OCI-LY1 (cell line): ENCODE results near the gene USP47.

Experiments
- H2AFZ ChIP-seq: fragments of 200-600 bp; sonication (generic), shearing (Covaris generic); 2 replicates; pipeline ENCODE4 v1.6.0; 2014; ENCODE audit warnings: antibody characterized with exemption, mild to moderate bottlenecking, low read length
- H3F3A ChIP-seq: fragments of 200-600 bp; sonication (generic), shearing (Covaris generic); 2 replicates; pipeline ENCODE4 v1.6.0; 2014; ENCODE audit warnings: mild to moderate bottlenecking, antibody characterized with exemption, low read length, moderate library complexity; ENCODE audit not compliant: insufficient read depth
- H3K27ac ChIP-seq: fragments of 200-600 bp; sonication (generic); 2 replicates; pipeline ENCODE4 v1.5.1; 2014; ENCODE audit warnings: low read length, mixed run types, mild to moderate bottlenecking, low read depth; ENCODE audit not compliant: poor library complexity, severe bottlenecking
- H3K27me3 ChIP-seq: fragments of 200-600 bp; sonication (generic); 2 replicates; pipeline ENCODE4 v1.6.0; 2014; ENCODE audit warnings: antibody characterized with exemption, mild to moderate bottlenecking, low read length, moderate library complexity; ENCODE audit not compliant: insufficient read depth
- H3K36me3 ChIP-seq: fragments of 200-600 bp; sonication (generic); 2 replicates; pipeline ENCODE4 v1.6.1; 2014; ENCODE audit warnings: mild to moderate bottlenecking, antibody characterized with exemption, low read length, moderate library complexity, mixed read lengths; ENCODE audit not compliant: insufficient read depth
- H3K4me1 ChIP-seq: fragments of 200-600 bp; sonication (generic); 2 replicates; pipeline ENCODE4 v1.5.1; 2014; ENCODE audit warnings: mild to moderate bottlenecking, low read length, moderate library complexity; ENCODE audit not compliant: insufficient read depth, severe bottlenecking
- H3K4me2 ChIP-seq: fragments of 200-600 bp; sonication (generic), shearing (Covaris generic); 2 replicates; pipeline ENCODE4 v1.6.1; 2014; ENCODE audit warnings: low read length
- H3K4me3 ChIP-seq: fragments of 200-600 bp; sonication (generic); 2 replicates; pipeline ENCODE4 v1.5.1; 2014; ENCODE audit warnings: low read length, low read depth, mild to moderate bottlenecking, mixed read lengths; ENCODE audit not compliant: poor library complexity, severe bottlenecking
- H3K79me2 ChIP-seq: fragments of 200-600 bp; shearing (Covaris generic); 2 replicates; pipeline ENCODE4 v1.6.1; 2016; ENCODE audit warnings: mixed run types, low read length, mixed read lengths; ENCODE audit not compliant: insufficient read depth
- H3K9ac ChIP-seq: fragments of 200-600 bp; sonication (generic), shearing (Covaris generic); 2 replicates; pipeline ENCODE4 v1.6.1; 2014; ENCODE audit warnings: mild to moderate bottlenecking, low read length, mixed read lengths
- H3K9me2 ChIP-seq: fragments of 200-600 bp; sonication (generic), shearing (Covaris generic); 2 replicates; pipeline ENCODE4 v1.6.1; 2014; ENCODE audit warnings: low read depth, mild to moderate bottlenecking, low read length, mixed read lengths
- H3K9me3 ChIP-seq: fragments of 200-600 bp; shearing (Covaris generic); 2 replicates; pipeline ENCODE4 v1.6.1; 2014; ENCODE audit warnings: low read length, mixed read lengths
- H4K20me1 ChIP-seq: fragments of 200-600 bp; sonication (generic), shearing (Covaris generic); 2 replicates; pipeline ENCODE4 v1.6.0; 2016; ENCODE audit warnings: mild to moderate bottlenecking, low read length; ENCODE audit not compliant: insufficient read depth
- CTCF ChIP-seq: fragments of 200-600 bp; sonication (generic), shearing (Covaris generic); IDR thresholded peaks from 2 replicates; pipeline ENCODE4 v1.5.1; 2017; ENCODE audit warnings: mild to moderate bottlenecking, antibody characterized with exemption, low read length, moderate library complexity, mixed read lengths
- EZH2 ChIP-seq: fragments of 200-600 bp; sonication (generic), shearing (Covaris generic); IDR thresholded peaks from 2 replicates; pipeline ENCODE4 v1.8.0; 2017; ENCODE audit warnings: borderline replicate concordance, mixed run types, mild to moderate bottlenecking, antibody characterized with exemption, low read length, moderate library complexity, mixed read lengths

Gene USP47

GRCh38 chr11:11965192-11965591, 123.4 kb downstream of the USP47 start:
- H3K27ac ChIP-seq = no peak overlapping the region
- H3K9me2 ChIP-seq = no peaks in the 10 kb centered on the region
- no peaks in the 10 kb centered on the region for H3F3A ChIP-seq
- no peak for TF ChIP-seq EZH2
- no peak for TF ChIP-seq CTCF
- no peaks in the 10 kb centered on the region for H3K79me2 ChIP-seq
- H3K9me3 ChIP-seq = no peaks in the 10 kb centered on the region
- H4K20me1 ChIP-seq = no peaks in the 10 kb centered on the region
- H3K27me3 ChIP-seq = 0 out of 2 replicates have a peak, but pooled peaks cover 4% of the 10 kb centered on the region
- no peaks in the 10 kb centered on the region for H3K36me3 ChIP-seq
- no peak overlapping the region for H2AFZ ChIP-seq
- H3K9ac ChIP-seq = no peak overlapping the region
- no peak overlapping the region for H3K4me3 ChIP-seq
- H3K4me1 ChIP-seq = no peaks in the 10 kb centered on the region
- no peak overlapping the region for H3K4me2 ChIP-seq

- Histone ChIP-seq H3K9me3 (no peaks in the 10 kb centered on the region), H3K4me3 (no peak overlapping the region), H3F3A (no peaks in the 10 kb centered on the region), H3K4me1 (no peaks in the 10 kb centered on the region), H3K27me3 (0 out of 2 replicates have a peak, but pooled peaks cover 8% of the 10 kb centered on the region), H3K9ac (no peak overlapping the region), H4K20me1 (no peaks in the 10 kb centered on the region), H2AFZ (no peak overlapping the region), H3K79me2 (no peaks in the 10 kb centered on the region), H3K9me2 (no peaks in the 10 kb centered on the region), H3K27ac (no peak overlapping the region), H3K36me3 (no peaks in the 10 kb centered on the region), H3K4me2 (no peak overlapping the region)
- TF ChIP-seq EZH2 (no peak), CTCF (no peak)
Measured at GRCh38 chr11:11965656-11966353, 124.0 kb downstream of the USP47 start.

- Histone ChIP-seq H3K79me2 (no peaks in the 10 kb centered on the region), H3K4me1 (no peaks in the 10 kb centered on the region), H4K20me1 (no peaks in the 10 kb centered on the region), H3K27ac (no peak overlapping the region), H3K9ac (no peak overlapping the region), H3K36me3 (no peaks in the 10 kb centered on the region), H3K4me3 (no peak overlapping the region), H2AFZ (no peak overlapping the region), H3K9me2 (no peaks in the 10 kb centered on the region), H3K4me2 (no peak overlapping the region), H3K9me3 (no peaks in the 10 kb centered on the region), H3K27me3 (0 out of 2 replicates have a peak, but pooled peaks cover 8% of the 10 kb centered on the region), H3F3A (no peaks in the 10 kb centered on the region)
- no peak for TF ChIP-seq EZH2
- no peak for TF ChIP-seq CTCF
Measured at GRCh38 chr11:11966354-11966741, 124.6 kb downstream of the USP47 start.
